Keratinocyte (primary cell): ENCODE data around the gene ADGRG2. TPM values are rescaled to one million over a fixed set of nuclear protein-coding genes. Genes with fewer than 3 reads are reported as not detected.

ENCODE experiments used
- DNase-seq: peaks from one replicate; pipeline ENCODE4 v3.0.0-alpha.2; 2011; ENCODE audit warnings: low read depth, missing footprints, low spot score
- FAIRE-seq: peaks from 2 replicates; lab custom pipeline; 2011; peaks lifted over from hg19 to GRCh38; lab: Jason Lieb, UNC
- H2AFZ ChIP-seq: 2 replicates; pipeline ENCODE4 v1.6.0; 2012; ENCODE audit warnings: low read length, control low read depth, inconsistent platforms; ENCODE audit not compliant: control insufficient read depth
- H3K27ac ChIP-seq: 2 replicates; pipeline ENCODE4 v1.5.1; 2011; ENCODE audit warnings: low read length; ENCODE audit not compliant: control insufficient read depth, insufficient read depth
- H3K27me3 ChIP-seq: 3 replicates; pipeline ENCODE4 v1.6.0; 2011; ENCODE audit warnings: low read length; ENCODE audit not compliant: control insufficient read depth, insufficient read depth; ENCODE audit errors: extremely low read depth
- H3K36me3 ChIP-seq, 2 experiments: 2 replicates in 1 of 2; 3 replicates in 1 of 2; pipeline ENCODE4 v1.5.1; 2011; ENCODE audit warnings: low read length in 2 of 2, mild to moderate bottlenecking in 1 of 2; ENCODE audit not compliant: control insufficient read depth in 2 of 2, insufficient read depth in 2 of 2; ENCODE audit errors: extremely low read depth in 1 of 2
- H3K4me1 ChIP-seq: 3 replicates; pipeline ENCODE4 v1.5.1; 2011; ENCODE audit warnings: low read length; ENCODE audit not compliant: control insufficient read depth, insufficient read depth; ENCODE audit errors: extremely low read depth
- H3K4me2 ChIP-seq: 3 replicates; pipeline ENCODE4 v1.6.0; 2011; ENCODE audit warnings: low read depth, low read length; ENCODE audit not compliant: control insufficient read depth, insufficient read depth; ENCODE audit errors: extremely low read depth
- H3K4me3 ChIP-seq, 3 experiments: fragments of 200-600 bp in 1 of 3; sonication (generic) in 1 of 3; 2 replicates in 2 of 3; 3 replicates in 1 of 3; pipeline ENCODE4 v1.5.1; 2011 to 2016; ENCODE audit warnings: low read length in 3 of 3, mild to moderate bottlenecking in 3 of 3, control low read depth in 2 of 3, inconsistent platforms in 1 of 3, low read depth in 1 of 3, mixed read lengths in 1 of 3, mixed run types in 1 of 3, moderate library complexity in 1 of 3; ENCODE audit not compliant: control insufficient read depth in 2 of 3, insufficient read depth in 2 of 3; ENCODE audit errors: extremely low read depth in 1 of 3
- H3K79me2 ChIP-seq: 2 replicates; pipeline ENCODE4 v1.6.0; 2012; ENCODE audit warnings: low read length; ENCODE audit not compliant: control insufficient read depth, insufficient read depth
- H3K9ac ChIP-seq: 3 replicates; pipeline ENCODE4 v1.6.0; 2011; ENCODE audit warnings: low read length; ENCODE audit not compliant: control insufficient read depth, insufficient read depth; ENCODE audit errors: extremely low read depth
- H3K9me1 ChIP-seq: 3 replicates; pipeline ENCODE4 v1.6.0; 2011; ENCODE audit warnings: low read length; ENCODE audit not compliant: control insufficient read depth, insufficient read depth; ENCODE audit errors: extremely low read depth
- H3K9me3 ChIP-seq: 2 replicates; pipeline ENCODE4 v1.5.1; 2012; ENCODE audit warnings: low read depth, low read length; ENCODE audit not compliant: control insufficient read depth
- H4K20me1 ChIP-seq: 3 replicates; pipeline ENCODE4 v1.6.0; 2011; ENCODE audit warnings: low read length; ENCODE audit not compliant: control insufficient read depth, insufficient read depth; ENCODE audit errors: extremely low read depth
- EZH2 ChIP-seq: IDR thresholded peaks from one replicate; pipeline ENCODE4 v1.6.1; 2012; ENCODE audit warnings: inconsistent platforms, mild to moderate bottlenecking, low read length, moderate library complexity
- dilution Hi-C: fragments of 300-500 bp; cut with MboI; formaldehyde crosslinking; loops from one replicate; pipeline ENCODE4 v1.7.0; 2020; ENCODE audit warnings: low sequenced_read_pairs; ENCODE audit not compliant: extremely low pct_ligation_motif_present
- polyA plus RNA-seq, 5 experiments: library from polyadenylated mRNA; depleted of rRNA in 3 of 5; stranded (reverse) in 3 of 5; stranded (forward) in 1 of 5; unstranded in 1 of 5; fragments of >200 nt; gene quantifications; 1 replicate in 1 of 5; 2 replicates in 3 of 5; 3 replicates in 1 of 5; pipeline versions ENCODE4 v1.2.1 to v1.2.3, GENCODE V29; 2011 to 2012; ENCODE audit warnings: missing spikeins in 2 of 5, low read depth in 1 of 5, low replicate concordance in 1 of 5
- TF ChIP-seq, protein P1 (sequence below), 3 experiments: IDR thresholded peaks in 1 of 3; conservative IDR thresholded peaks in 1 of 3; optimal IDR thresholded peaks in 1 of 3; 2 replicates in 2 of 3; 3 replicates in 1 of 3; pipeline versions ENCODE3 to v1.5.1; 2011; ENCODE audit warnings: low read length in 3 of 3, mild to moderate bottlenecking in 3 of 3, moderate library complexity in 2 of 3, control low read depth in 1 of 3, inconsistent platforms in 1 of 3; ENCODE audit not compliant: insufficient read depth in 2 of 3; ENCODE audit errors: extremely low read depth in 1 of 3

The ADGRG2 gene
- polyA plus RNA-seq, 1 donor (not counting 4 experiments of a cell fraction or from before 2014, with no cell fraction given) = 0.20 TPM

DNA sequence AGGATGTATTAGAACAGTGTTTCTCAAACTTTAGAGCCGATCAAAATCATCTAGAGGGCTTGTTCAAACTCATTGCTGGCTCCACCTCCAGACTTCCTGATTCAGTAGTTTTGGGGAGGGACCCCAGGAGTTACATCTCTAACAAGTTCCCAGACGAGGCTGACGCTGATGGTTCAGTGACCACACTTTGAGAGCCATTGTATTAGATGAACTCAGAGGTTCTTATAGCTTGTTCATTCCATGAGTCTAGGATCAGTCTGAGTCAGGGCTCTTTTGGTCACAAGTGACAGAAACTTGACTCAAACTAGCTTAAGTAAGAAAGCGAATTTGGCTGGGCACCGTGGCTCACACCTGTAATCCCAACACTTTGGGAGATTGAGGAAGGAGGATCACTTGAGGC lies 11.5 kb upstream of the ADGRG2 start:
- dilution Hi-C loops = no loop called here
- Histone ChIP-seq H4K20me1 (no peaks in the 10 kb centered on the region), H3K9ac (no peak overlapping the region), H3K4me2 (no peak overlapping the region), H3K4me1 (no peaks in the 10 kb centered on the region), H3K4me3 (no peak overlapping the region), H3K9me3 (no peaks in the 10 kb centered on the region), H3K27ac (no peak overlapping the region), H3K79me2 (no peaks in the 10 kb centered on the region), H3K27me3 (no peaks in the 10 kb centered on the region), H3K9me1 (no peaks in the 10 kb centered on the region), H2AFZ (no peak overlapping the region), H3K36me3 (no peaks in the 10 kb centered on the region)
- no peak for DNase-seq
- no peak for FAIRE-seq
- TF ChIP-seq EZH2 = no peak
- TF ChIP-seq, protein P1, sequence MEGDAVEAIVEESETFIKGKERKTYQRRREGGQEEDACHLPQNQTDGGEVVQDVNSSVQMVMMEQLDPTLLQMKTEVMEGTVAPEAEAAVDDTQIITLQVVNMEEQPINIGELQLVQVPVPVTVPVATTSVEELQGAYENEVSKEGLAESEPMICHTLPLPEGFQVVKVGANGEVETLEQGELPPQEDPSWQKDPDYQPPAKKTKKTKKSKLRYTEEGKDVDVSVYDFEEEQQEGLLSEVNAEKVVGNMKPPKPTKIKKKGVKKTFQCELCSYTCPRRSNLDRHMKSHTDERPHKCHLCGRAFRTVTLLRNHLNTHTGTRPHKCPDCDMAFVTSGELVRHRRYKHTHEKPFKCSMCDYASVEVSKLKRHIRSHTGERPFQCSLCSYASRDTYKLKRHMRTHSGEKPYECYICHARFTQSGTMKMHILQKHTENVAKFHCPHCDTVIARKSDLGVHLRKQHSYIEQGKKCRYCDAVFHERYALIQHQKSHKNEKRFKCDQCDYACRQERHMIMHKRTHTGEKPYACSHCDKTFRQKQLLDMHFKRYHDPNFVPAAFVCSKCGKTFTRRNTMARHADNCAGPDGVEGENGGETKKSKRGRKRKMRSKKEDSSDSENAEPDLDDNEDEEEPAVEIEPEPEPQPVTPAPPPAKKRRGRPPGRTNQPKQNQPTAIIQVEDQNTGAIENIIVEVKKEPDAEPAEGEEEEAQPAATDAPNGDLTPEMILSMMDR (optimal IDR thresholded peaks at IDR 0.05 in 1 of 3, IDR thresholded peaks at IDR 0.05 in 1 of 3, conservative IDR thresholded peaks at IDR 0.05 in 1 of 3; ENCODE audit: extremely low read depth in 1 of 3, insufficient read depth in 2 of 3, low read length in 3 of 3) = no peak

DNA sequence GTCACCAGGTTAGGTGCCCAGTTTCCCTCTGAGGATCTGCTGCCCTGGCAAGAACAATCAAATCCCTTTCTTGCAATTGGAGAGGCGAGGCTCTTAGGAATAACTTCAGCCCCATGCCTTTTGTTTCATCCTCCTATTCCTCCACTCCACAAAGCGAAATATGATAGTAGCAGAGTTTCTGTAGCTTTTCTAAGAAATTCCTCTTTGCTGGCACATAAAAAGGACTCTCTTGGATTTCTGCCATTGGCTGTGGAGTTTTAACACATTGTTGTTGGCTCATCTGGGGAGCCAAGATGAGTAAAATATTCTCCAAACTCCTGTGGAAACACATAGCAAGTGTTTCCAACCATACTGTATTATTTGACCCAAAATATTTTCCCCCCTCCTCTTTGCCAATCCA lies 11.0 kb upstream of the ADGRG2 start:
- Histone ChIP-seq H3K9ac (no peak overlapping the region), H3K4me3 (no peak overlapping the region), H2AFZ (no peak overlapping the region), H3K4me1 (no peaks in the 10 kb centered on the region), H3K27me3 (no peaks in the 10 kb centered on the region), H3K27ac (no peak overlapping the region), H4K20me1 (no peaks in the 10 kb centered on the region), H3K4me2 (no peak overlapping the region), H3K36me3 (no peaks in the 10 kb centered on the region), H3K9me3 (no peaks in the 10 kb centered on the region), H3K79me2 (no peaks in the 10 kb centered on the region), H3K9me1 (no peaks in the 10 kb centered on the region)
- FAIRE-seq = no peak
- DNase-seq = no peak
- TF ChIP-seq, protein P1 (optimal IDR thresholded peaks at IDR 0.05 in 1 of 3, IDR thresholded peaks at IDR 0.05 in 1 of 3, conservative IDR thresholded peaks at IDR 0.05 in 1 of 3; ENCODE audit: extremely low read depth in 1 of 3, insufficient read depth in 2 of 3, low read length in 3 of 3) = no peak
- no peak for TF ChIP-seq EZH2
- dilution Hi-C loops = no loop called here
